ENCODE measurements around the gene EFCAB12.

Gene EFCAB12

DNA sequence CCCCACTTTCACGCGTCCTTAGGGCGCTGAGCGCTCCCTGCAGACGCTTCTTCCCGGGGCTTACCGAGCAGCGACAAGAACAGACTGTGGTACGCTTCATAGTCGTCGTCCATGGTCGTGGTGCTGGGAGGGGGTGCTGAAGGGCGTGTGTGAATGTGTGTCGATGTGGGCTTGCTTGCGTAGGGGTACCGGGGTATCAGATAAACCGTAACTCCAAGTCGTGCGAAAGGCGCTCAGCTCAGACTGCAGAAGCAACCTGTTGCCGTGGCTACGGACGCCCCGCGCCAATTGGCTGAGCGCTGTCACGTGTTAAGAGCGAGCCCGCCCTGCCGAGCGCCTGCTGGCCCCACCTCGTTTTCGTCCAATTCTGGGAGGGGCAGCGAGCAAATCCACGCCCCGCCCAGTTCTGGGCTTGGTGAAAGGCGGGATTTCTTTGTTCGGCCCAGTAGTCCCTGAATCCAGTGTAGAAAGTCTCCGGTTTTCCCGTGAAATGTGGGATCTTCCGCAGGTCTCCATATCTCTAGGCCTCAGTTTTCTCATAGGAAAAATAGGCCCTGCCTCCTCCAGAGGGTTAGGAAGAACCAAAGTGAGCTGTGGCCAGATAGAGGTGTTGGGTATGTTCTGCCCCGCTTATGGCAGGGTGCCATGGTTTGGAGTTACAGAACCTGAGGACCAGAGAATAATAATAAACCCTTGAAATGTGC is at the start of gene EFCAB12:
Gene EFCAB12 (minus strand): TSS at position 261 of the 704 bp plus-strand sequence. CDS start 148 bp downstream, at position 113.
- peak; percentile 97 for DNase-seq (ENCODE audit: low spot score)

DNA sequence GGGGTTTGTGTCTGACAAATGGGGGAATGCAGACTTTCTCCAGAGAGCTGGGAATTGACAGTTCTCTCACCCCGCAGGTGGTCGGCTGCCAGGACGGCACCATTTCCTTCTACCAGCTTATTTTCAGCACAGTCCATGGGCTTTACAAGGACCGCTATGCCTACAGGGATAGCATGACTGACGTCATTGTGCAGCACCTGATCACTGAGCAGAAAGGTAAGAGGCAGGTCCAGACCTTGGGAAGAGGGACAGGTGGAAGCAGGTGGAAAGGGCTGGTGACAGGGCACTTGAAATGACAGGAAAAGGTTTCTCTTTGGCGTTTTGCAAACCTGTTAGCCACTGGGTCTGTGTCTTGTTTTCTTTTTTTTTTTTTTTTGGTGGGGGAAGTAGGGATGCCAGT is 48.1 kb upstream of the EFCAB12 start:
- DNase-seq (ENCODE audit: low spot score) = no peak

DNA sequence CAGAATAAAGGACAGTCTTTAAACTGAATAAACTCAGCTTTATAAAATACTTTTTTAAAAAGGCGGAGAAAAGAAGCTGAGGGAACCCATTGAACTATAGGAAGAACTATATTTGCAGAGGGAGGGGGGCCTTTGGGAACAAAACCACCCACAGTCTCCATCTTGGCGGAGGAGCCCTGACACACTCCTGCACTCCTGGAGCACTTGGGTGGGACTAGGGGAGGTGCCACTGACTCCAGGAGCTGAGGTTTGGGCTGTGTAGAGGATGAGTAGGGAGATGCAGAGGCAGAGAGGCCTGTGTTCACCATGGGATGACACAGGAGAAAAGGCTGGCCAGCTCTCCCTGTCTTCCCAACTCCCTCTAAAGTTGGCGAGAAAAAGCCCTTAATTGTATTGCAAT is 47.4 kb upstream of the EFCAB12 start:
- DNase-seq (ENCODE audit: low spot score) = no peak

DNA sequence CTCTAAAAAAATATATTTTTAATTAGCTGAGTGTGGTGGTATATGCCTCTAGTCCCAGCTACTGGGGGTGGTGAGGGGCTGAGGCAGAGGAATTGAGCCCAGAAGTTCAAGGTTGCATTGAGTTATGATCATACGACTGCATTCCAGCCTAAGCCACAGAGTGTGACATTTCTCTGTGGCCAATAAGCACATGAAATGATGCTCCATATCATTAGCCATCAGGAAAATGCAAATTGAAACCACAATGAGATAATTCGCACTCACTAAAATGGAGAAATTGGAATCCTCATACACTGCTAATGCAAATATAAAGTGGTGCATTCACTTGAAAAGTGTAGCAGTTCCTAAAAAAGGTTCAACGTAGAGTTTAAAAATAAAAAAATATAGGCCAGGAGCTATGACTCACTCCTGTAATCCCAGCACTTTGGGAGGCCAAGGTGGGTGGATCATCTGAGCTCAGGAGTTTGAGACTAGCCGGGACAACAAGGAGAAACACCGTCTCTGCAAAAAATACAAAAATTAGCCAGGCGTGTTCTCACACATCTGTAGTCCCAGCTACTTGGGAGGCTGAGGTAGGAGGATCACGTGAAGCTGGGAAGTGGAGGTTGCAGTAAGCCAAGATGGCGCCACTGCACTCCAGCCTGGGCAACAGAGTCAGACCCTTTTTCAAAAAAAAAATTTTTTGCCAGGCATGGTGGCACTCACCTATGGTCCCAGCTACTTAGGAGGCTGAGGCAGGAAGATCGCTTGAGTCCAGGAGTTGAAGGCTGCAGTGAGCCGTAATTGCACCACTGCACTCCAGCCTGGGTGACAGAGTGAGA is 46.8 kb upstream of the EFCAB12 start:
- no peak for DNase-seq (ENCODE audit: low spot score)

DNA sequence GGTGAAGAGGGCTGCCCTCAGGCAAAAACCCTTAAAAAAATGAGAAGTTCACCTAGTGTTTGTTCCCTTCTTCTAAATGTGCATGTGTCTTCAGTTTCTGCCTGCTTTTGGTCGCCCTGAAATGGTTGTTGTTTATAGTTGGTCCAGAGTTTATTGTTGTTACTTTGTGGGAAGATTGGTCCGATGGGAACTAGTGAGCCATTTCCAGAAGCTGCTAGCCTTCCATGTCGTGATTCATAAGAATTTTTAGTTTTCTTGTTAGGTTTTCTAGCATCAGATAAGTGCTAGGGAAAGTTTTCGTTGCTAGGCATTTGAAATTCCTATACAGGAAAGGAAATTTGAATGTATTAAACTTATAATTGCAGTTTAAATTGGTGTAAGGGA is 45.3 kb upstream of the EFCAB12 start:
- no peak for DNase-seq (ENCODE audit: low spot score)

DNA sequence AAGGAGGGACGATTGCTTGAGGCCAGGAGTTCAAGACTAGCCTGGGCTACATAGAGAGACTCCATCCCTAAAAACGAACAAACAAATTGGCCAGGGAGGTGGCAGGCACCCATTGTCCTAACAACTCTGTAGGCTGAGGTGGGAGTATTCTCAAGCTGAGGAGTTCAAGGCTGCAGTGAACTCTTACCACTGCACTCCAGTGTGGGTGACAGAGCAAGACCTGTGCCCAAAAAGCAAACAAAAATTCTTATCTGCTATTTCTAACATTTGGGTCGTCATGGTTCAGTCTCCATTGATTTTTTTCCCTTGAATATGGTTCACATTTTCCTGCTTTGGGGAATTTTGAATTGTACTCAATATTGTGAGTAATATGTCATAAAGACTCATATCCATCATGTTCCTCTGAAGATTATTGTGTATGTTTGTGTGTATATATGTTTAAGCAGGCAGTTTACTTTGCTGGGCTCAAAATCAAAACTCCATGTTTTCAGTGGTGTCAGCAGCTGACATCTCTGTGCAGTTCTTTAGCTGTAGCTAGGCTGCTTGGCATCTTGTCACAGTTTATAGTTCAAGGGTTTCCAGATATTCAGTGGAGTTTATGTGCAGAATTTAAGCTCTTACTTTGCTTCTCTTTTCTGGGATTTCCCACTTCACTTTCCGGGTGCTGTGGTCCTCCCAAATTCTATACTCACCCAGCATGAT is 44.8 kb upstream of the EFCAB12 start:
- no peak for DNase-seq (ENCODE audit: low spot score)

DNA sequence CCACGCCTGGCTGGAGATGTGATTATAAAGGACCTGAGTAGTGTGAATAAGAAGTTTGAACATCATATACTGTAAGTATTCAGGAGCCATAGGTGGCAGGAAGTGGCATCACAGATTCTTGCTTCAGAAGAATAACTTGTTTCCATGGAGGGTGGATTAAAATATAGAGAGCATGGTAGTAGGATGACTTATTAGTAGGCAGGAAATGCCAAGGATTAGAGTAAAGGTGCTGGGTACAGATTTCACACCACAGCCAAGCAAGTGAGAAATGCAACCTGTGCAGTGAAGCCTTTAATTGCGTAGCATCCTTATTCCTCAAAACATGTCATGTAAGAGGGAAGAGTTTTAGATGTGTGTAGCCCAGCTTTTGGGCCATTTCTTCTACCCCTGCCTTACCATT is 42.4 kb upstream of the EFCAB12 start:
- DNase-seq (ENCODE audit: low spot score) = no peak

DNA sequence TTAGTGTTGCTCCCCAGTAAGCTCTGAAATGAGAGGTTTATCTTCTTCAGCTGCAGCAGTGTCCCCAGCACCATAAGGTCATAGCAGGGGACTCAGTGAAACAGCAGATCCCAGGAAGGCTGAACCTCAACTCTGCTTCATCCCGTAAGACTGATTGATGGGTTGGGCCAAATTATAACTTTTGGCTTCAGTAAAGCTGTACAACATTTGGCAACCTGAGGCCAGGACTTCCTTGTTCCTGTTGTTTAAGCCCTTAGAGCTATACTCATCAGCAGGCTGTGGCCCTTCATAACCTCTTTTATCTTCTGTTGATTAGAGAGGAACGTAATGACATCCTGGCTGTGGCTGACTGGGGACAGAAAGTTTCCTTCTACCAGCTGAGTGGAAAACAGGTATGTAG is 40.6 kb upstream of the EFCAB12 start:
- DNase-seq (ENCODE audit: low spot score) = no peak

DNA sequence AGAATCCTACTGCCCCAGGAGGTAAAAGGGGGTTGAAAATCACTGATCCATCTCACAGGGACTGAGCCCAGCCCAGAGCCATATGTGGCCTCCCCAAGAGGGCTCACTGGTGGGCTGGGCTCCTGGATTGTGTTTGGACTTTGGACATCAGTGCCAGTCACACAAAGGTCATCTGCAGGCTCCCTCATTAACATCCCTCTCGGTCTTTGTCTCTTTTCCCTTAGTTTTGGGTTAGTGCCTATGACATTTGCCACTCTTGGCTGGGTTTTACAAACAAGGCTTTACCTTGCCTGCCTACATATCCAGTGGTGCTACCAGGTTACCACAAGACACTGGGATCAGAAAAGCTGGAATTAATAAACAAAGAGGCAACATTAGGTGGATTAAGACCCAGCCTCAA is 39.5 kb upstream of the EFCAB12 start:
- DNase-seq (ENCODE audit: low spot score) = no peak

DNA sequence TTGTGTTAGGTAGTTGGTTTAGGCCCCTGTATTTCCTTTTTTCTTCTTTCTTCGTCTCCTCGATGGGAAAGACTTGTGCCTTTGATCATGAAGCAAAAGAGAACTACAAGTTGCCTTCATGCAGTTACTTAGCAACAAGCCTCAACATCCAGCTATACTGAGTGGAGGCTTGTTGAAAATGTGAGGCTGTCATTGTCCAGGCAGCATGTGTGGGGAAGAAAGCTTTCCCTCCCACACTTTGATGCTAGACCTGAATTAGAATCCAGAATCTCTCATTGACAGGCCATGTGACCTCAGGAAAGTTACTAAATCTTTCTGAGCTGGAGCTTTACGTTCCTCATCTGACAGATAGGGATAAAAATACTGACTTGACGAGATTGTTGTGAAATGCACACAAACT is 35.3 kb upstream of the EFCAB12 start:
- no peak for DNase-seq (ENCODE audit: low spot score)

DNA sequence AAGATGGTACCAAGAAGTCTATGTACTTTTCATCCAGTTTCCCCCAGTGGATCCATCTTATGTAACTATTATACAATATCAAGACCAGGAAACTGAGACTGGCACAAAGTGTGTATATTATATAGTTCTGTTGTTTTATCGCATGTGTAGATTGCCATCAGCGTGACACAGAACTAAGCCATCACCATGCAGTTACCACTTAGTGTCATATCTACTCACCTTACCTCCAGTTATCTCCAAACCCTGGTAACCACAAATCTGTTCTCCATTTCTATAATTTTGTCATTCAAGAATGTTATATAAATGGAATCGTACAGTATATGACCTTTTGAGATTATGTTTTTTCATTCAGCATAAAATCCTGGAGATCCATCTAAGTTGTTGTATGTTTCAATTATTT is 34.7 kb upstream of the EFCAB12 start:
- DNase-seq (ENCODE audit: low spot score) = no peak

DNA sequence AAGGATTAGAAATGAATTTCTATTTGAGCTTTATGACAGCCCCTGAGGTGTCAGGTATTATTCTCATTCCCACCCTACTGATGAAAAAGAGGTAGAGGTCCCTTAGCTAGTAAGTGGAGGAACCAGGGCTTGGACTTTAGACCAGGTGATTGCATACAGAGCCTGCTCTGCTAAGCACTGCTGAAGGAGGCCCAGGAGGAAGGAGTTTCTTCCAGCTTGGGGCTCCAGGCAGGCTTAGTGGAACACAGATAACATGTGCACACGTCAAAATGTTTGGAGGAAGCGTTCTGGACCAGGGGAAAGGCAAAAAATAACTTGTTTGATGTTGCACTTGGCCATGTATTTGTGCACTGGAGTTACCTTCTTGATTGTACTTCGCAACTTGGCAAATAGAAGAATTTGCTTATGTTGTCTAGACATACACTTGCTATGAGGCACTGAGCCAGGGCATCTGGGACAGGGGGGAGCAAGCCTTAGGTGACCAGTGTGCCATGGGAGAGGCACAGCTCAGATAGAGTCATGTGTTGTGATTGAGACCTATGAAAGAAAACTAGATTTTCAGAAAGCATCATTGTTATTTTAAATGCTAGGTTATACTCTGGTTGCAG is 34.0 kb upstream of the EFCAB12 start:
- no peak for DNase-seq (ENCODE audit: low spot score)

DNA sequence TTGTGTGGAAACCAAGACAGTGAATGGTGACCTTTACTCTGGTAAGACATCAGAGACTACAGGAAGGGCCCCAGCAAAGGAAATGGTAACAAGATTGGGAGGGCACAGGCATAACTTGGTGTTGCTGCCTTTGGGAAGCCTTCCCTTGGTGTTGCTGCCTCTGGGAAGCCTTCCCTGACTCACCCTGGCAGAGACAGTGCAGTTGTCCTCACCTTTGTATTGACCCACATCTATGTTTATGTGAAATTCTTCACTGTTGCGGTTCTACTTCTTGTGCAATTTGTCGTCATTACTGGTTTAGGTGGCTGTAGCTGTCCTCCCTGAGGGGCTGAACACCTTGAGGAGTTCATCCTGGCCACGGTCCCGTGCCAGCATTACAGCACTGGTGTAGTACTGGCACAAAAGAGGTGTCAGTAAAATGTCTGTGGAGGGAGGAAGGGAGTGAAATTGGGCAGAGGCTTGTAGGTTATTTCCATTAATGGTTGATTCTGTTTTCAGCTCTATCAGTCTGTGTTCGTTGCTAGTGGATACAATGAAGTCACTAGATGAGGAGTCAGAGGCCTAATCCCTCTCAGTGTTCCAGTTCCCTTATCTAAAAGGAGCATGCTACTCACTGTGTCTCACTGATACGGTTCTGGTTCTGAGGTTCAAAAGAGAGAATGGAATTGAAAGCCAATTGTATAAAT is 33.2 kb upstream of the EFCAB12 start:
- DNase-seq (ENCODE audit: low spot score) = no peak

DNA sequence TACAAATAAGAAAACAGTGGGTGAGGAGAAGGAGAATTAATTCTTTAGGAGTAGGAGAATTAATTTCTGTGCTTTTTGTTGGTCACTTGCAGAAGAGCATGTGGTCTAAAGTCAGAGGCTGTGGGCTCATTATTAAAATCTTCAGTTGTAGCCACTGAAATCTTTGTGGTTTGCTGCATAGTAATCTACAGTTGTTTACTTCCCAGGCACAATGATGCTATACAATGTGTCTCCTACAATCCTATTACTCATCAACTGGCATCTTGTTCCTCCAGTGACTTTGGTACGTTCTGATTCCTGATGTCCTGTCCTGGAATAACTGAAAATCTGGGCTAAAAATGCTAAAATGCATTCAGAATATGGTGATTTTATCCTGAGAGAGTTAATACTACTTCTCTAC is 32.6 kb upstream of the EFCAB12 start:
- DNase-seq (ENCODE audit: low spot score) = no peak

DNA sequence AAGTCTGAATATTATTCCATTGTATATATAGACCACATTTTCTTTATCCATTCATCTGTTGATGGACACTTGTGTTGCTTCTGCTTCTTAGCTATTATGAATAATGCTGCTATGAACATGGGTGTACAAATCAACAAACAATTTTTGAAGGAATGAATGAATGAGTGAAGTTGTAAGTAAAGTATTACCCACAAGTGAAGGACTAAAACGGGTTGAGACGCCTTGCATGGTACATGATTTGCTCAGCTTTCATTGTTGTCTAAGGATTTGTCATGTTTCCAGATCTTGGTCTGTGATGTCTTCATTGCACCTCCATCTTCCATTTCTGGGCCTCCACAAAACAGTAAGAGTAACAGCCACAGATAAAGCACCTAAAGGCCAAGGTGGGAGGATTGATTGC is 32.1 kb upstream of the EFCAB12 start:
- DNase-seq (ENCODE audit: low spot score) = no peak

DNA sequence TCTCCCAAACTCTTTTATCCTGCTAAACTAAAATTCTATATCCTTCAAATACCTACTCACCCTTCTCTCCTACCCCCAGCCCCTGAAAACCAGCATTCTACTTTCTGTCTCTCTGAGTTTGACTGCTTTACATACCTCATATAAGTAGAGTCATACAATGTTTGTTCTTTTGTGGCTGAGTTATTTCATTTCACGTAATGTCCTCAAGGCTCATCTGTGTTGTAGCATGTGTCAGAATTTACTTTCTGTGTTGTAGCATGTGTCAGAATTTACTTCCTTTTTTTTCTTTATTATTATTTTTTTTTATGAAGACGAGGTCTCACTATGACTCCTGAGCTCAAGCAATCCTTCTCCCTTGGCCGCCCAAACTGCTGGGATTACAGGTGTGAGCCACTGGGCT is 31.7 kb upstream of the EFCAB12 start:
- no peak for DNase-seq (ENCODE audit: low spot score)

DNA sequence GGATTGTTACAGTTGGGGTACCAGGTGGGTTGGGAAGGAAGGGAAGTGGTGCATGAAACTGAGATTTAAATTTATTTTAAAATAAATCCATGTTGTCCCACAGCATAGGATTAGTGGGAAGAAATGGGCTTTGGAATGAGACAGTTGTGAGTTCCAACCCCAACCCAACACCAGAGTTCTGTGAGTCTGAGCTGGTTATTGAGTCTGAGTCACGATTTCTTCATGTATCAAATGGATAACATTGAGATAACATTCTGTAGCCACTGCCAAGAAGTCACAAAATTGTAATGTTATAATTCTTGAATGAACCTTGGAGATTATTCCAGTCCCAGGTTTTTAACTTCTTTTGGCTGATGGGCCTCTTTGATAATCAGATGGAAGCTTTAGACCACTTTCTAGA is 25.3 kb upstream of the EFCAB12 start:
- no peak for DNase-seq (ENCODE audit: low spot score)

DNA sequence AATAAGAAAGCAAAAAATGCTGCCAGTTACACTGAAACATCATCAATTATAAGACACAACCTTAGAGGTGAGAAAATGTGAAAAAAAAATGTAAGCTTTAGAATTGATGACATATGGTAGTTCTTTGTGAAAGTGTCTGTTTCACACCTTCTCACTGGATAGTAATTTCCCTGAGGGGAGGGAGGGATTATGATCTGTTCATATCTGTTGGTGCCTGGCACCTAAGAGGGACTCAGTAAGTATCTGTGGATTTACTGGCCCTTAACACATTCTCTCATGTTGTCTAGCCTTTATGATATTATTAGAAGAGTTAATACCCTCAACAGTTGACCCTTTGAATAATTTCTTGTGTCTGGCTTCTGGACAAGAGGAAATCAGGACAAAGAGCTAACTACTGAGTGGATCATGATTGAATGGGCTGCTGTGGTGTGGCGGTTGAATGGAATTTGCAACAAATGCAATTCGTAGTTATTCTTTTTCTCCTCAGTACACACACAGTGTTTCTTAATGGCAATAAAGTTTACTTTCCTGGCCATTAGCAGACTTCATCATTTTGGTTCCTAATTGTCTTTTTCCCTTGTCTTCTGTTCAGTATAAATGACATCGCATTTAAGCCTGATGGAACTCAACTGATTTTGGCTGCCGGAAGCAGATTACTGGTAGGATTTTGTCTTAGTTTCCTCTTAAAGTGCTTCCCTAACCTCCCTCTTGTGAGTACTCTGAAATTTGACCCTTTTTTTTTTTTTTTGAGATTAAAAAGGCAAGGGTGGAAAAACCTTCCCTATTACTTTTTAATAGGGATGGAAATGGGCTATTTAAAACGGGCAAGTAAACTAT is 21.1 kb upstream of the EFCAB12 start:
- no peak for DNase-seq (ENCODE audit: low spot score)

DNA sequence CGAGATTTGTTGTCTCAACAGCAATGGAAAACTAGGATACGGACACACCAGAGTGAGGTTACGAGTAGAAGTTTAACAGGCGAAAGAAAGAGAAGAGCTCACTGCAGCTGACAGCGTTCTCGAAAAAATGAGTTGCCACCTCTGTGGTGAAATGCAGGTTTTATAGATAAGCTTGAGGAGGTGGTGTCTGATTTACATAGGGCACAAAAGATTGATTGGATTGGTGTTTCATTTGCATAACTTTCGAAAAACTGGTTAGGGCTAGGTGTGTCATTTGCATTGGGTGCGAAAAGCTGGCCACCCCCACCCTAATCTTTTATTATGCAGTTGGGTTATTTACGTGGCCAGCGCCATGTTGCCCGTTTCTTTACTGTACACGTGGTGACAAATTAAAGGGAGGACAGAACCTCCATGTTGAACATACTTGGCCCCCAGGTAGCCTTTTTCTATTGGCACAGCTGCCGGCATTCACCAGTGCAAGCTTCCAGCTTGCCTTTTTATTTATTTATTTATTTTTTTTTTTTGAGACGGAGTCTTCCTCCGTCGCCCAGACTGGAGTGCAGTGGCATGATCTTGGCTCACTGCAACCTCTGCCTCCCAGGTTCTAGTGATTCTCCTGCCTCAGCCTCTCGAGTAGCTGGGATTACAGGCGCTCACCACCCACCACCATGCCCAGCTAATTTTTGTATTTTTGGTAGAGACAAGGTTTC is 19.9 kb upstream of the EFCAB12 start:
- DNase-seq (ENCODE audit: low spot score) = no peak

DNA sequence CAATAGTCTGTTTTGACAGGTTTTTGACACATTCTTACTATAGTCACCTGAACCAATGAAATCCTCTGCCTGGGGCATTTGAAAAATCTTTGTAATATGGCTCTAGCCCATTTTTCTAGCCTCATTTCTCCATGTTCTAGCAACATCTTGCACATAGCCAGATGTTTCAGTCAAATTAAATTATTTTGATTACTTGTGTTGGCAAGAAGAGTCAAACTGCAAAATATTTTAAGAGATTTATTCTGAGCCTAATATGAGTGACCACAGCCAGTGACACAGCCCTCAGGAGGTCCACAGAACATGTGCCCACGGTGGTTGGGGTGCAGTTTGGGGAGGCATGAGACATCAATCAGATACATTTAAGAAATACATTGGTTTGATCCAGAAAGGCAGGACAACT is 18.5 kb upstream of the EFCAB12 start:
- DNase-seq (ENCODE audit: low spot score) = no peak

DNA sequence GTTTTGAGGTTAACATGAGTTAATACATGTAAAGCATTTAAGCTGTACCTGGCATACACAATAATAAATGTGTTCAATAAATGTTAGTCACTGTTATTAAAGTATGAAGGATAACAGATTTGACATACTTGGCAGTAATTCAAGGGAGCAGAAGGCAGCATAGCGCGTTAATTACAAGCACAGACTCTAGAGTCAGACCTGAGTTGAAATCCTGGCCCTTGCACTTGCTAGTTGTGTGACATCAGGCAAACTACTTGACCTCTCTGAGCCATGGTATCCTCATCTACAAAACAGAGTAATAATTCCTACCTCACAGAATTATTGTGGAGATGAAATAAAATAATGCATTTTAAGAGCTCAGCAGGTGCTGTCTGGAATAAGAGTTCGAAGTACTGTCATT is 17.0 kb upstream of the EFCAB12 start:
- DNase-seq (ENCODE audit: low spot score) = no peak

All from ecto neural progenitor cell (in vitro differentiated cells).